Measurements from ENCODE around the gene PRXL2B.

- no peak for TF ChIP-seq POLR2A (IDR thresholded peaks at IDR 0.05; ENCODE audit: low read length)
- no peak for TF ChIP-seq GATA1 (IDR thresholded peaks at IDR 0.05; ENCODE audit: low read depth, low read length)
Measured at GRCh38 chr1:2601721-2602303, 15.2 kb downstream of the PRXL2B start.
